ENCODE results near the gene COPRS. TPM values are rescaled to one million over a fixed set of nuclear protein-coding genes. Genes with fewer than 3 reads are reported as not detected.

The COPRS gene
- total and polyA plus RNA-seq, 2 of the 8 experiments (the other 6 are each of a cell fraction or from before 2014, with no cell fraction given): 40.9 to 49.3 TPM

GRCh38 chr17:31803494-31804213 lies 55.4 kb downstream of the COPRS start:
- Histone ChIP-seq H3K79me2 (ENCODE audit: control insufficient read depth in 1 of 2, insufficient read depth in 2 of 2, low read length in 2 of 2) (no peaks in the 10 kb centered on the region), H3K9ac (replicated peaks in 1 of 4; ENCODE audit: extremely low read depth in 1 of 4, low read depth in 3 of 4, low read length in 3 of 4) (no peak overlapping the region), H2BK20ac (ENCODE audit: low read length) (no peak overlapping the region), H3K4ac (replicated peaks; ENCODE audit: insufficient read length, low read depth, low read length) (no peak overlapping the region), H2BK5ac (ENCODE audit: low read depth, low read length) (no peak overlapping the region), H3K23ac (ENCODE audit: insufficient read length) (no peak overlapping the region), H2AFZ (ENCODE audit: low read length) (no peak overlapping the region), H3K79me1 (ENCODE audit: low read depth, low read length) (no peaks in the 10 kb centered on the region), H3K56ac (replicated peaks; ENCODE audit: insufficient read length, low read depth, low read length) (no peak overlapping the region), H2BK120ac (replicated peaks; ENCODE audit: low read depth, low read length) (no peak overlapping the region), H3K36me3 (ENCODE audit: control insufficient read depth in 2 of 4, insufficient read depth in 4 of 4, low read length in 3 of 4) (no peaks in the 10 kb centered on the region), H3K4me3 (ENCODE audit: extremely low read depth in 1 of 4, insufficient read depth in 2 of 4, low read depth in 3 of 4, low read length in 4 of 4) (no peak overlapping the region), H3K27ac (ENCODE audit: low read depth, low read length) (no peak overlapping the region), H2BK15ac (ENCODE audit: low read length) (no peak overlapping the region), H4K91ac (replicated peaks; ENCODE audit: insufficient read length, low read length) (no peak overlapping the region), H2BK12ac (ENCODE audit: low read depth, low read length) (no peak overlapping the region), H3K23me2 (ENCODE audit: low read depth, low read length) (no peaks in the 10 kb centered on the region), H4K8ac (ENCODE audit: extremely low read depth, insufficient read depth, low read length) (no peak overlapping the region), H4K5ac (ENCODE audit: insufficient read length, low read depth, low read length) (no peak overlapping the region), H3K9me3 (ENCODE audit: insufficient read depth in 2 of 2, low read depth in 1 of 2, low read length in 1 of 2) (no peaks in the 10 kb centered on the region), H3K18ac (ENCODE audit: extremely low read depth, low read length) (no peak overlapping the region), H3K4me1 (replicated peaks in 1 of 4; ENCODE audit: control insufficient read depth in 3 of 4, insufficient read depth in 4 of 4, low read length in 3 of 4) (no peaks in the 10 kb centered on the region), H2AK5ac (ENCODE audit: low read depth, low read length) (no peak overlapping the region), H3K4me2 (ENCODE audit: insufficient read depth in 1 of 2, low read depth in 2 of 2, low read length in 2 of 2) (no peak overlapping the region), H3K27me3 (replicated peaks in 1 of 4; ENCODE audit: control insufficient read depth in 3 of 4, extremely low read depth in 1 of 4, insufficient read depth in 3 of 4, low read length in 3 of 4) (no peaks in the 10 kb centered on the region), H3K14ac (ENCODE audit: insufficient read length) (no peak overlapping the region), H4K20me1 (replicated peaks in 1 of 2; ENCODE audit: control insufficient read depth in 1 of 2, insufficient read depth in 2 of 2, low read length in 2 of 2) (no peaks in the 10 kb centered on the region)
- no peak for TF ChIP-seq HDAC6 (IDR thresholded peaks at IDR 0.05; ENCODE audit: low read depth, low read length)
- TF ChIP-seq MAFK (IDR thresholded peaks at IDR 0.05; ENCODE audit: low read depth, low read length): no peak
- ChIA-PET CTCF (ENCODE audit: partially characterized antibody) (interaction anchor here (1.0 kb wide), 1 partner anchor 808 kb away, joined by 6 read pairs; no protein-coding TSS in a partner anchor), POLR2A (ENCODE audit: partially characterized antibody) (no interaction called here)
- FAIRE-seq: no peak
- no peak for DNase-seq (ENCODE audit: low read depth in 1 of 2, low spot score in 2 of 2)
- 90% methylated on average over 10 of the region's 11 CpGs; no CpG with 5 or more reads in 1 of the 2 experiments for WGBS, 2 experiments (ENCODE audit: extremely low coverage in 1 of 2, insufficient coverage in 1 of 2, insufficient read length in 1 of 2, insufficient replicate concordance in 2 of 2, low coverage in 1 of 2, low lambda C conversion rate in 2 of 2, missing lambda C conversion rate in 1 of 2)
